Prostate gland (tissue), 2 donors: ENCODE data around the gene KCNK7.

Source experiments
- CTCF ChIP-seq, 4 experiments: fragments of 200-600 bp in 2 of 4; fragments of 450-650 bp in 2 of 4; sonication (generic) in 2 of 4; IDR thresholded peaks; 1 replicate in 3 of 4; 2 replicates in 1 of 4; pipeline ENCODE4 v1.5.1; 2016 to 2019; ENCODE audit warnings: antibody characterized with exemption in 4 of 4, mild to moderate bottlenecking in 2 of 4, moderate library complexity in 2 of 4
- POLR2A ChIP-seq: fragments of 450-650 bp; IDR thresholded peaks from one replicate; pipeline ENCODE4 v1.6.1; 2016; ENCODE audit warnings: antibody characterized with exemption, mild to moderate bottlenecking

GRCh38 chr11:65555693-65556231, 39.8 kb downstream of the KCNK7 start:
- peak; percentile 27 for TF ChIP-seq POLR2A
- TF ChIP-seq CTCF (IDR thresholded peaks at IDR 0.05) = no peak
